Endothelial cell of umbilical vein (primary cell): ENCODE data around the gene UBR7. TPM values are rescaled to one million over a fixed set of nuclear protein-coding genes. Genes with fewer than 3 reads are reported as not detected.

Experiments
- BruUV-seq: library from RNA; stranded (reverse); fragments of 400-500 nt; replicated peaks from 2 replicates; lab custom pipeline; 2021; lab: Mats Ljungman, UMichigan
- CTCF ChIA-PET: fragments of 300-600, 350-600 bp; sonication (Branson Sonifier 250); formaldehyde crosslinking; loops from one replicate; lab custom pipeline; 2021; ENCODE audit warnings: antibody characterized with exemption, inconsistent platforms; lab: Charles Lee
- POLR2A ChIA-PET: fragments of 300-600, 350-600 bp; sonication (Branson Sonifier 250); formaldehyde crosslinking; loops from one replicate; lab custom pipeline; 2021; ENCODE audit warnings: antibody characterized with exemption, inconsistent platforms; lab: Charles Lee
- DNase-seq: peaks from one replicate; pipeline ENCODE4 v3.0.0-alpha.2; 2011; ENCODE audit warnings: low read depth, low spot score
- FAIRE-seq: peaks from 2 replicates; lab custom pipeline; 2011; peaks lifted over from hg19 to GRCh38; lab: Jason Lieb, UNC
- H2AFZ ChIP-seq: 2 replicates; pipeline ENCODE4 v1.6.0; 2012; ENCODE audit warnings: low read depth, low read length, control low read depth, inconsistent platforms
- H3K27ac ChIP-seq: 2 replicates; pipeline ENCODE4 v1.5.1; 2011; ENCODE audit warnings: low read depth, mild to moderate bottlenecking, control low read depth, low read length, moderate library complexity; ENCODE audit not compliant: insufficient read depth
- H3K27me3 ChIP-seq, 2 experiments: 2 replicates each; pipeline versions ENCODE4 v1.6.0 to v1.6.1; 2011; ENCODE audit warnings: low read length in 2 of 2, mixed read lengths in 1 of 2; ENCODE audit not compliant: control insufficient read depth in 2 of 2, insufficient read depth in 2 of 2
- H3K36me3 ChIP-seq, 2 experiments: 2 replicates in 1 of 2; 3 replicates in 1 of 2; pipeline ENCODE4 v1.5.1; 2011; ENCODE audit warnings: low read length in 2 of 2, mild to moderate bottlenecking in 1 of 2, moderate library complexity in 1 of 2; ENCODE audit not compliant: control insufficient read depth in 2 of 2, insufficient read depth in 2 of 2; ENCODE audit errors: extremely low read depth in 1 of 2
- H3K4me1 ChIP-seq: 3 replicates; pipeline ENCODE4 v1.5.1; 2011; ENCODE audit warnings: mild to moderate bottlenecking, low read length; ENCODE audit not compliant: control insufficient read depth, insufficient read depth; ENCODE audit errors: extremely low read depth
- H3K4me2 ChIP-seq: 2 replicates; pipeline ENCODE4 v1.6.1; 2011; ENCODE audit warnings: low read length, control low read depth, mixed read lengths; ENCODE audit not compliant: insufficient read depth
- H3K4me3 ChIP-seq, 3 experiments: fragments of 200-600 bp in 1 of 3; sonication (generic), shearing (Covaris generic) in 1 of 3; replicated peaks in 1 of 3; 2 replicates each; pipeline ENCODE4 v1.5.1; 2011 to 2016; ENCODE audit warnings: control low read depth in 3 of 3, low read length in 3 of 3, mild to moderate bottlenecking in 2 of 3, inconsistent platforms in 1 of 3, low read depth in 1 of 3, moderate library complexity in 1 of 3; ENCODE audit not compliant: insufficient read depth in 1 of 3
- H3K79me2 ChIP-seq: 2 replicates; pipeline ENCODE4 v1.6.0; 2012; ENCODE audit warnings: low read length, inconsistent platforms; ENCODE audit not compliant: control insufficient read depth, insufficient read depth
- H3K9ac ChIP-seq: replicated peaks from 2 replicates; pipeline ENCODE3; 2011; ENCODE audit warnings: low read length, control low read depth; ENCODE audit not compliant: insufficient read depth; ENCODE audit errors: extremely low read depth
- H3K9me1 ChIP-seq: replicated peaks from 3 replicates; pipeline ENCODE4 v1.6.0; 2011; ENCODE audit warnings: mild to moderate bottlenecking, low read length; ENCODE audit not compliant: control insufficient read depth, insufficient read depth; ENCODE audit errors: extremely low read depth
- H3K9me3 ChIP-seq: replicated peaks from 2 replicates; pipeline ENCODE4 v1.5.1; 2012; ENCODE audit warnings: low read length, inconsistent platforms; ENCODE audit not compliant: control insufficient read depth, insufficient read depth
- H4K20me1 ChIP-seq: replicated peaks from 2 replicates; pipeline ENCODE3; 2011; ENCODE audit warnings: mild to moderate bottlenecking, low read length; ENCODE audit not compliant: control insufficient read depth, insufficient read depth; ENCODE audit errors: extremely low read depth
- GATA2 ChIP-seq: IDR thresholded peaks from 2 replicates; pipeline ENCODE4 v1.7.0; 2011; ENCODE audit warnings: low read depth, mild to moderate bottlenecking, moderate library complexity, mixed read lengths, low read length; ENCODE audit not compliant: insufficient read length, insufficient read depth
- MYC ChIP-seq: IDR thresholded peaks from one replicate; pipeline ENCODE4 v1.6.1; 2011; ENCODE audit warnings: mild to moderate bottlenecking, low read depth, low read length
- POLR2A ChIP-seq: IDR thresholded peaks from 2 replicates; pipeline ENCODE4 v1.6.1; 2012; ENCODE audit warnings: low read depth, mild to moderate bottlenecking, control low read depth, low read length
- POLR2AphosphoS5 ChIP-seq: IDR thresholded peaks from 2 replicates; pipeline ENCODE4 v1.6.1; 2012; ENCODE audit warnings: low read depth, mild to moderate bottlenecking, control low read depth, low read length, moderate library complexity; ENCODE audit not compliant: insufficient read depth
- dilution Hi-C: fragments of 300-500 bp; cut with MboI; formaldehyde crosslinking; loops from one replicate; pipeline ENCODE4 v1.15.0; 2019; ENCODE audit warnings: low sequenced_read_pairs; ENCODE audit not compliant: extremely low pct_ligation_motif_present
- intact Hi-C: fragments of 100-400 bp; cut with micrococcal nuclease; formaldehyde crosslinking; loops from one replicate; pipeline ENCODE4 v1.10.0; 2022
- polyA plus RNA-seq, 4 experiments: library from polyadenylated mRNA; depleted of rRNA in 3 of 4; stranded (reverse) in 3 of 4; unstranded in 1 of 4; fragments of >200 nt; gene quantifications; 2 replicates each; pipeline versions ENCODE4 v1.2.1 to v1.2.3, GENCODE V29; 2011 to 2012; ENCODE audit warnings: missing spikeins in 1 of 4
- total RNA-seq: library from RNA; stranded (reverse); gene quantifications from 2 replicates; pipeline ENCODE4 v1.2.3, GENCODE V29; 2021
- TF ChIP-seq, protein P1 (sequence below), 2 donors: IDR thresholded peaks; 1 replicate in 1 of 2; 2 replicates in 1 of 2; pipeline ENCODE4 v1.5.1; 2011; ENCODE audit warnings: low read length in 2 of 2, mild to moderate bottlenecking in 2 of 2, moderate library complexity in 2 of 2, control low read depth in 1 of 2, inconsistent platforms in 1 of 2, low read depth in 1 of 2; ENCODE audit not compliant: insufficient read depth in 1 of 2; ENCODE audit errors: extremely low read depth in 1 of 2
- TF ChIP-seq, protein P2 (sequence below): IDR thresholded peaks from 2 replicates; pipeline ENCODE4 v1.6.1; 2011; ENCODE audit not compliant: insufficient read depth, insufficient read length

UBR7 gene
- total and polyA plus RNA-seq, 2 donors (not counting 3 experiments of a cell fraction or from before 2014, with no cell fraction given): 16.8 to 24.1 TPM

DNA sequence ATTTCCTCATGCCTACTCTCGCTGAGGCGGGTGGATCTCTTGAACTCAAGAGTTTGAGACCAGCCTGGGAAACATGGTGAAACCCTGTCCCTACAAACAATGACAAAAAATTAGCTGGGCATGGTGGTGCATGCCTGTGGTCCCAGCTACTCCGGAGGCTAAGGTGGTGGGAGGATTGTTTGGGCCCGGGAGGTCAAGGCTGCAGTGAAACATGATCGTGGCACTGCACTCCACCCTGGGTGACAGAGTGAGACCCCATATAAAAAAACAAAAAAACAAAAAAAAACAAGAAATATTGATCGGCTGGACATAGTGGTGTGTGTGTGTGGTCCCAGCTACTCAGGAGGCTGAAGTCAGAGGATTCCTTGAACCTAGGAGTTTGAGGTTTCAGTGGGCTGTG, 31.6 kb upstream of the UBR7 start:
- no peaks in the 10 kb centered on the region for H3K9me1 ChIP-seq
- FAIRE-seq (no peak), DNase-seq (no peak)
- no peak overlapping the region for H3K4me2 ChIP-seq
- POLR2A ChIA-PET: no interaction called here
- BruUV-seq: no TSS peak
- no peaks in the 10 kb centered on the region for H3K79me2 ChIP-seq
- intact Hi-C loops (no loop called here), dilution Hi-C loops (no loop called here)
- TF ChIP-seq MYC (no peak), POLR2A (no peak), GATA2 (no peak), POLR2AphosphoS5 (no peak)
- TF ChIP-seq, protein P1, sequence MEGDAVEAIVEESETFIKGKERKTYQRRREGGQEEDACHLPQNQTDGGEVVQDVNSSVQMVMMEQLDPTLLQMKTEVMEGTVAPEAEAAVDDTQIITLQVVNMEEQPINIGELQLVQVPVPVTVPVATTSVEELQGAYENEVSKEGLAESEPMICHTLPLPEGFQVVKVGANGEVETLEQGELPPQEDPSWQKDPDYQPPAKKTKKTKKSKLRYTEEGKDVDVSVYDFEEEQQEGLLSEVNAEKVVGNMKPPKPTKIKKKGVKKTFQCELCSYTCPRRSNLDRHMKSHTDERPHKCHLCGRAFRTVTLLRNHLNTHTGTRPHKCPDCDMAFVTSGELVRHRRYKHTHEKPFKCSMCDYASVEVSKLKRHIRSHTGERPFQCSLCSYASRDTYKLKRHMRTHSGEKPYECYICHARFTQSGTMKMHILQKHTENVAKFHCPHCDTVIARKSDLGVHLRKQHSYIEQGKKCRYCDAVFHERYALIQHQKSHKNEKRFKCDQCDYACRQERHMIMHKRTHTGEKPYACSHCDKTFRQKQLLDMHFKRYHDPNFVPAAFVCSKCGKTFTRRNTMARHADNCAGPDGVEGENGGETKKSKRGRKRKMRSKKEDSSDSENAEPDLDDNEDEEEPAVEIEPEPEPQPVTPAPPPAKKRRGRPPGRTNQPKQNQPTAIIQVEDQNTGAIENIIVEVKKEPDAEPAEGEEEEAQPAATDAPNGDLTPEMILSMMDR (IDR thresholded peaks at IDR 0.05; ENCODE audit: extremely low read depth in 1 of 2, insufficient read depth in 1 of 2, low read depth in 1 of 2, low read length in 2 of 2): no peak
- TF ChIP-seq, protein P2, sequence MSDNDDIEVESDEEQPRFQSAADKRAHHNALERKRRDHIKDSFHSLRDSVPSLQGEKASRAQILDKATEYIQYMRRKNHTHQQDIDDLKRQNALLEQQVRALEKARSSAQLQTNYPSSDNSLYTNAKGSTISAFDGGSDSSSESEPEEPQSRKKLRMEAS: no peak
- CTCF ChIA-PET: interaction anchor here (1.0 to 3.4 kb wide), 4 partner anchors 16 to 223 kb away, joined by 3 to 13 read pairs (median 6); no protein-coding TSS in a partner anchor
- no peaks in the 10 kb centered on the region for H3K27me3 ChIP-seq
- no peak overlapping the region for H2AFZ ChIP-seq
- no peaks in the 10 kb centered on the region for H3K9me3 ChIP-seq
- no peaks in the 10 kb centered on the region for H3K4me1 ChIP-seq
- no peak overlapping the region for H3K4me3 ChIP-seq
- H3K27ac ChIP-seq: no peak overlapping the region
- no peaks in the 10 kb centered on the region for H3K36me3 ChIP-seq
- no peaks in the 10 kb centered on the region for H4K20me1 ChIP-seq
- H3K9ac ChIP-seq: no peak overlapping the region
